Hepatocyte (in vitro differentiated cells): ENCODE measurements around the gene KRT37. TPM values are rescaled to one million over a fixed set of nuclear protein-coding genes. Genes with fewer than 3 reads are reported as not detected.

Source experiments
- DNase-seq: peaks from one replicate; pipeline ENCODE4 v3.0.0-alpha.2; 2016; ENCODE audit warnings: low spot score
- H2AFZ ChIP-seq: fragments of 200-600 bp; sonication (generic); 2 replicates; pipeline ENCODE4 v1.6.0; 2016; ENCODE audit warnings: antibody characterized with exemption, mild to moderate bottlenecking
- H3K27ac ChIP-seq: fragments of 200-600 bp; sonication (generic); 2 replicates; pipeline ENCODE4 v1.5.1; 2016; ENCODE audit warnings: mild to moderate bottlenecking
- H3K27me3 ChIP-seq: fragments of 200-600 bp; sonication (generic); 2 replicates; pipeline ENCODE4 v1.6.1; 2016
- H3K36me3 ChIP-seq: fragments of 200-600 bp; sonication (generic); replicated peaks from 2 replicates; pipeline ENCODE4 v1.5.1; 2016; ENCODE audit warnings: low read depth; ENCODE audit not compliant: insufficient read depth
- H3K4me1 ChIP-seq: fragments of 200-600 bp; sonication (generic); 2 replicates; pipeline ENCODE4 v1.5.1; 2016; ENCODE audit warnings: mild to moderate bottlenecking, moderate library complexity; ENCODE audit not compliant: insufficient read depth
- H3K4me2 ChIP-seq: fragments of 200-600 bp; sonication (generic); 2 replicates; pipeline ENCODE4 v1.6.0; 2016
- H3K4me3 ChIP-seq: fragments of 200-600 bp; sonication (generic); 2 replicates; pipeline ENCODE4 v1.5.1; 2016; ENCODE audit warnings: mild to moderate bottlenecking
- H3K79me2 ChIP-seq: fragments of 200-600 bp; sonication (generic); 2 replicates; pipeline ENCODE4 v1.6.0; 2017; ENCODE audit warnings: mild to moderate bottlenecking
- H3K9me2 ChIP-seq: fragments of 200-600 bp; sonication (generic); replicated peaks from 2 replicates; pipeline ENCODE4 v1.6.0; 2017; ENCODE audit warnings: mild to moderate bottlenecking; ENCODE audit not compliant: insufficient read depth
- H3K9me3 ChIP-seq: fragments of 200-600 bp; sonication (generic); 2 replicates; pipeline ENCODE4 v1.5.1; 2016; ENCODE audit warnings: low read depth, mild to moderate bottlenecking
- H4K20me1 ChIP-seq: fragments of 200-600 bp; sonication (generic); 2 replicates; pipeline ENCODE4 v1.6.0; 2016; ENCODE audit warnings: mild to moderate bottlenecking; ENCODE audit not compliant: insufficient read depth, poor library complexity, severe bottlenecking
- CTCF ChIP-seq: fragments of 200-600 bp; sonication (generic); IDR thresholded peaks from 2 replicates; pipeline ENCODE4 v1.5.1; 2016; ENCODE audit warnings: antibody characterized with exemption, mild to moderate bottlenecking; ENCODE audit not compliant: poor library complexity
- EZH2 ChIP-seq: fragments of 200-600 bp; sonication (generic); IDR thresholded peaks from 2 replicates; pipeline ENCODE4 v1.6.1; 2016; ENCODE audit warnings: antibody characterized with exemption, mild to moderate bottlenecking, borderline replicate concordance
- EZH2phosphoT487 ChIP-seq: fragments of 200-600 bp; sonication (generic); IDR thresholded peaks from one replicate; pipeline ENCODE4 v1.6.1; 2018; ENCODE audit warnings: antibody characterized with exemption, mild to moderate bottlenecking, low read depth, moderate library complexity; ENCODE audit not compliant: unreplicated experiment, severe bottlenecking
- WGBS: methylation state at CpG from one replicate; pipeline ENCODE4 v1.1.6; 2016; ENCODE audit warnings: low lambda C conversion rate; ENCODE audit errors: missing lambda C conversion rate; 5-methylcytosine and 5-hydroxymethylcytosine counted together
- polyA plus RNA-seq: library from polyadenylated mRNA; unstranded; fragments of >200 nt; fragmentation: Nextera tagmentation; extraction: Ambion mirVana; gene quantifications from 2 replicates; pipeline ENCODE4 v1.2.1, GENCODE V29; 2016
- total RNA-seq: library from RNA; depleted of rRNA; stranded (reverse); fragments of >200 nt; gene quantifications from 2 replicates; pipeline ENCODE4 v1.2.3, GENCODE V29; 2014

The KRT37 gene
- total and polyA plus RNA-seq, 2 experiments from 2014 or later: not detected

- 95% methylated on average over 10 of the region's 10 CpGs for WGBS
- Histone ChIP-seq H4K20me1 (no peaks in the 10 kb centered on the region), H3K9me2 (no peaks in the 10 kb centered on the region), H3K36me3 (no peaks in the 10 kb centered on the region), H2AFZ (no peak within 1 kb of the TSS), H3K4me2 (no peak within 1 kb of the TSS), H3K4me1 (no peaks in the 10 kb centered on the region), H3K27me3 (no peaks in the 10 kb centered on the region), H3K4me3 (no peak within 1 kb of the TSS), H3K9me3 (no peaks in the 10 kb centered on the region), H3K79me2 (no peaks in the 10 kb centered on the region), H3K27ac (no peak within 1 kb of the TSS)
- no peak for TF ChIP-seq CTCF
- TF ChIP-seq EZH2: no peak
- TF ChIP-seq EZH2phosphoT487: no peak
- no peak for DNase-seq
Observed at GRCh38 chr17:41440531-41441033, 16.2 kb upstream of the KRT37 start, which contains the start of gene KRT38. TSS of gene KRT38 (minus strand) at chr17:41440983. CDS start at chr17:41440921, 62 bp downstream.

- Histone ChIP-seq H3K79me2 (no peaks in the 10 kb centered on the region), H3K27me3 (no peaks in the 10 kb centered on the region), H3K9me3 (no peaks in the 10 kb centered on the region), H3K4me3 (no peak overlapping the region), H3K36me3 (no peaks in the 10 kb centered on the region), H3K27ac (no peak overlapping the region), H3K4me1 (no peaks in the 10 kb centered on the region), H3K4me2 (no peak overlapping the region), H4K20me1 (no peaks in the 10 kb centered on the region), H3K9me2 (no peaks in the 10 kb centered on the region), H2AFZ (no peak overlapping the region)
- DNase-seq: no peak
- TF ChIP-seq EZH2: no peak
- no peak for TF ChIP-seq CTCF
- TF ChIP-seq EZH2phosphoT487: no peak
- 73% methylated on average over 5 of the region's 5 CpGs for WGBS
Observed at GRCh38 chr17:41439375-41439774, 15.0 kb upstream of the KRT37 start.

- 86% methylated on average over 9 of the region's 9 CpGs for WGBS
- Histone ChIP-seq H3K9me2 (no peaks in the 10 kb centered on the region), H4K20me1 (no peaks in the 10 kb centered on the region), H3K4me3 (no peak overlapping the region), H3K9me3 (no peaks in the 10 kb centered on the region), H3K79me2 (no peaks in the 10 kb centered on the region), H3K36me3 (no peaks in the 10 kb centered on the region), H3K27ac (no peak overlapping the region), H2AFZ (no peak overlapping the region), H3K4me2 (no peak overlapping the region), H3K4me1 (no peaks in the 10 kb centered on the region), H3K27me3 (no peaks in the 10 kb centered on the region)
- TF ChIP-seq EZH2 (no peak), CTCF (no peak), EZH2phosphoT487 (no peak)
- no peak for DNase-seq
Observed at GRCh38 chr17:41437769-41438168, 13.4 kb upstream of the KRT37 start.

- H3K4me3 ChIP-seq: no peak overlapping the region
- no peaks in the 10 kb centered on the region for H3K9me2 ChIP-seq
- H3K36me3 ChIP-seq: no peaks in the 10 kb centered on the region
- no peak overlapping the region for H3K4me2 ChIP-seq
- TF ChIP-seq EZH2phosphoT487: no peak
- no peak for TF ChIP-seq CTCF
- no peak for TF ChIP-seq EZH2
- H4K20me1 ChIP-seq: no peaks in the 10 kb centered on the region
- no peaks in the 10 kb centered on the region for H3K27me3 ChIP-seq
- DNase-seq: no peak
- H3K27ac ChIP-seq: no peak overlapping the region
- no peaks in the 10 kb centered on the region for H3K4me1 ChIP-seq
- no peak overlapping the region for H2AFZ ChIP-seq
- H3K9me3 ChIP-seq: no peaks in the 10 kb centered on the region
- H3K79me2 ChIP-seq: no peaks in the 10 kb centered on the region
- WGBS: 93% methylated on average over 7 of the region's 7 CpGs
Observed at GRCh38 chr17:41437254-41437653, 12.9 kb upstream of the KRT37 start.
